ENCODE data around the gene ZNF217.
"Not testable (repeated sequence)": the region's sequence is repeated elsewhere in the genome, so short reads cannot be mapped to it uniquely, and the experiment has no call there.

ZNF217 gene

GRCh38 chr20:53569005-53569404 lies 24.6 kb downstream of the ZNF217 start:
- Histone ChIP-seq H3K27me3 (ENCODE audit: insufficient read depth, poor library complexity, severe bottlenecking) (no peaks in the 10 kb centered on the region), H3K4me3 (replicated peaks; ENCODE audit: insufficient read depth, low read length) (no peak overlapping the region), H3K27ac (replicated peaks) (no peak overlapping the region)
- no peak for DNase-seq (ENCODE audit: low read depth in 1 of 2, low spot score in 1 of 2)
- TF ChIP-seq POLR2AphosphoS5 (IDR thresholded peaks at IDR 0.05; ENCODE audit: low read depth) (no peak), GABPA (IDR thresholded peaks at IDR 0.05; ENCODE audit: low read depth) (no peak), SPI1 (IDR thresholded peaks at IDR 0.05; ENCODE audit: borderline replicate concordance, low read depth) (no peak)
- TF ChIP-seq, protein P1, sequence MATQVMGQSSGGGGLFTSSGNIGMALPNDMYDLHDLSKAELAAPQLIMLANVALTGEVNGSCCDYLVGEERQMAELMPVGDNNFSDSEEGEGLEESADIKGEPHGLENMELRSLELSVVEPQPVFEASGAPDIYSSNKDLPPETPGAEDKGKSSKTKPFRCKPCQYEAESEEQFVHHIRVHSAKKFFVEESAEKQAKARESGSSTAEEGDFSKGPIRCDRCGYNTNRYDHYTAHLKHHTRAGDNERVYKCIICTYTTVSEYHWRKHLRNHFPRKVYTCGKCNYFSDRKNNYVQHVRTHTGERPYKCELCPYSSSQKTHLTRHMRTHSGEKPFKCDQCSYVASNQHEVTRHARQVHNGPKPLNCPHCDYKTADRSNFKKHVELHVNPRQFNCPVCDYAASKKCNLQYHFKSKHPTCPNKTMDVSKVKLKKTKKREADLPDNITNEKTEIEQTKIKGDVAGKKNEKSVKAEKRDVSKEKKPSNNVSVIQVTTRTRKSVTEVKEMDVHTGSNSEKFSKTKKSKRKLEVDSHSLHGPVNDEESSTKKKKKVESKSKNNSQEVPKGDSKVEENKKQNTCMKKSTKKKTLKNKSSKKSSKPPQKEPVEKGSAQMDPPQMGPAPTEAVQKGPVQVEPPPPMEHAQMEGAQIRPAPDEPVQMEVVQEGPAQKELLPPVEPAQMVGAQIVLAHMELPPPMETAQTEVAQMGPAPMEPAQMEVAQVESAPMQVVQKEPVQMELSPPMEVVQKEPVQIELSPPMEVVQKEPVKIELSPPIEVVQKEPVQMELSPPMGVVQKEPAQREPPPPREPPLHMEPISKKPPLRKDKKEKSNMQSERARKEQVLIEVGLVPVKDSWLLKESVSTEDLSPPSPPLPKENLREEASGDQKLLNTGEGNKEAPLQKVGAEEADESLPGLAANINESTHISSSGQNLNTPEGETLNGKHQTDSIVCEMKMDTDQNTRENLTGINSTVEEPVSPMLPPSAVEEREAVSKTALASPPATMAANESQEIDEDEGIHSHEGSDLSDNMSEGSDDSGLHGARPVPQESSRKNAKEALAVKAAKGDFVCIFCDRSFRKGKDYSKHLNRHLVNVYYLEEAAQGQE (IDR thresholded peaks at IDR 0.05; ENCODE audit: insufficient replicate concordance, low read depth) = no peak
- TF ChIP-seq, protein P2, sequence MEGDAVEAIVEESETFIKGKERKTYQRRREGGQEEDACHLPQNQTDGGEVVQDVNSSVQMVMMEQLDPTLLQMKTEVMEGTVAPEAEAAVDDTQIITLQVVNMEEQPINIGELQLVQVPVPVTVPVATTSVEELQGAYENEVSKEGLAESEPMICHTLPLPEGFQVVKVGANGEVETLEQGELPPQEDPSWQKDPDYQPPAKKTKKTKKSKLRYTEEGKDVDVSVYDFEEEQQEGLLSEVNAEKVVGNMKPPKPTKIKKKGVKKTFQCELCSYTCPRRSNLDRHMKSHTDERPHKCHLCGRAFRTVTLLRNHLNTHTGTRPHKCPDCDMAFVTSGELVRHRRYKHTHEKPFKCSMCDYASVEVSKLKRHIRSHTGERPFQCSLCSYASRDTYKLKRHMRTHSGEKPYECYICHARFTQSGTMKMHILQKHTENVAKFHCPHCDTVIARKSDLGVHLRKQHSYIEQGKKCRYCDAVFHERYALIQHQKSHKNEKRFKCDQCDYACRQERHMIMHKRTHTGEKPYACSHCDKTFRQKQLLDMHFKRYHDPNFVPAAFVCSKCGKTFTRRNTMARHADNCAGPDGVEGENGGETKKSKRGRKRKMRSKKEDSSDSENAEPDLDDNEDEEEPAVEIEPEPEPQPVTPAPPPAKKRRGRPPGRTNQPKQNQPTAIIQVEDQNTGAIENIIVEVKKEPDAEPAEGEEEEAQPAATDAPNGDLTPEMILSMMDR (IDR thresholded peaks at IDR 0.05; ENCODE audit: insufficient read depth, low read length) = no peak

DNA sequence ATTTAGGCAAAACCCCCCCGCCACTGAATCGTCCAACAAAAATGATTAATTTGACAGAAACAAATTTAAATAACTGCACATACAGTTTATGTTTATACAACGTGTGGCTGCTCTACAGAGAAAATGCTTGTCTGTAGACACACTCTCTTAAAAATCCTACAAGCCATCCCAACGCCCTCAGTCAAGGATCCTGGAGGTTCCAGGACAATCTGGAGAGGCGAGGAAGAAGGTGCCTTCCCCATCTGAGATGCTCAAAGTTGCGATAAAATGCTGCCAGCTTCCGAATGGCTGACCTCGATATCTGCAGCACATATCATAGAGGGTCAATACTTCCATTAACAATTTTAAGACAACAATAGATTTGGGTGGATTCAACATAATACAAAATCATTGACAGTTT lies 25.3 kb downstream of the ZNF217 start:
- Histone ChIP-seq H3K27ac (replicated peaks) (no peak overlapping the region), H3K27me3 (ENCODE audit: insufficient read depth, poor library complexity, severe bottlenecking) (no peaks in the 10 kb centered on the region), H3K4me3 (replicated peaks; ENCODE audit: insufficient read depth, low read length) (no peak overlapping the region)
- no peak for DNase-seq (ENCODE audit: low read depth in 1 of 2, low spot score in 1 of 2)
- TF ChIP-seq POLR2AphosphoS5 (IDR thresholded peaks at IDR 0.05; ENCODE audit: low read depth) = no peak

DNA sequence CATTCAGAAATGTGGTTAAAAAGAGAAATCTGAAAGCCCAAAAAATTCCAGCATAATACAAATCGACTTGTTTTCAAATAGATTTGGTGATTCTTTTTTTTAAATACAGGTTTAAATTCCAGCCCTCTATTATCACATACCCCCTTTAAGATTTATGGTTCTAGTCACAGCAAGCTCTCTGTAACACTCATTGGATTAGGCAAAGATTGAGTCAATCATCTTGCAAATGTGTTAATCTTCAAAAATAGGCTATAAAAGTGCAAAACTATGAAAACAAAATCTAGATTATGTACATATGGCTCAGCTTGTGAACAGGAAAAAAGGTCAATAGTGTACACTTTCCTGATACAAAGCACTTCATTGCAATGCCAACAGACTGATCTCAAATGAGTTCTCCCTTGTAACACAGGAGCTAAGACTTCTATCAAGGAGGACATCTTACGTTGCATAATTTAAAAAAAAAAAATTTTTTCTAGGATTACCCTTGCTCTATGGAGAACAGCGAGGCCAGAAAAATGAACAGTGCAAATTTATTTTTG lies 26.2 kb downstream of the ZNF217 start:
- no peak for DNase-seq (ENCODE audit: low read depth in 1 of 2, low spot score in 1 of 2)
- TF ChIP-seq, protein P1 (IDR thresholded peaks at IDR 0.05; ENCODE audit: insufficient replicate concordance, low read depth) = no peak
- no peak for TF ChIP-seq POLR2AphosphoS5 (IDR thresholded peaks at IDR 0.05; ENCODE audit: low read depth)
- TF ChIP-seq, protein P2 (IDR thresholded peaks at IDR 0.05; ENCODE audit: insufficient read depth, low read length) = no peak
- TF ChIP-seq SPI1 (IDR thresholded peaks at IDR 0.05; ENCODE audit: borderline replicate concordance, low read depth) = no peak
- TF ChIP-seq GABPA (IDR thresholded peaks at IDR 0.05; ENCODE audit: low read depth) = no peak

DNA sequence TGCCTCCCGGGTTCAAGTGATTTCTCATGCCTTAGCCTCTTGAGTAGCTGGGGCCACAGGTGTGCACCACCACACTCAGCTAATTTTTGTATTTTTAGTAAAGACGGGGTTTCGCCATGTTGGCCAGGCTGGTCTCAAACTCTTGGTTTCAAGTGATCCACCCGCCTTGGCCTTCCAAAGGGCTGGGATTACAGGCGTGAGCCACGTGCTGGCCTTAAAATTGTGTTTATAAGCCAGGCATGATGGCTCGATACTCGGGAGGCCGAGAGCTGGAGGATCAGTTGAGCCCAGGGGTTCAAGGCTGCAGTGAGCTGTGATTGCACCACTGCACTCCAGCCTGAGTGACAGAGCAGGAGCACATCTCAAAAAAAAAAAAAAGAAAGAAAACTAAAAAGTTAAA lies 27.0 kb downstream of the ZNF217 start:
- not testable (repeated sequence) for H3K27me3 ChIP-seq (ENCODE audit: insufficient read depth, poor library complexity, severe bottlenecking); H3K4me3 ChIP-seq (replicated peaks; ENCODE audit: insufficient read depth, low read length); DNase-seq (ENCODE audit: low read depth in 1 of 2, low spot score in 1 of 2); H3K27ac ChIP-seq (replicated peaks)

More for the DNA sequence above, 26.2 kb downstream of the ZNF217 start:
- H3K27ac ChIP-seq (replicated peaks) = no peak overlapping the region; the same call in 1 of the 2 replicates
- H3K27me3 ChIP-seq (ENCODE audit: insufficient read depth, poor library complexity, severe bottlenecking) = no peaks in the 10 kb centered on the region
- H3K4me3 ChIP-seq (replicated peaks; ENCODE audit: insufficient read depth, low read length) = no peak overlapping the region

DNA sequence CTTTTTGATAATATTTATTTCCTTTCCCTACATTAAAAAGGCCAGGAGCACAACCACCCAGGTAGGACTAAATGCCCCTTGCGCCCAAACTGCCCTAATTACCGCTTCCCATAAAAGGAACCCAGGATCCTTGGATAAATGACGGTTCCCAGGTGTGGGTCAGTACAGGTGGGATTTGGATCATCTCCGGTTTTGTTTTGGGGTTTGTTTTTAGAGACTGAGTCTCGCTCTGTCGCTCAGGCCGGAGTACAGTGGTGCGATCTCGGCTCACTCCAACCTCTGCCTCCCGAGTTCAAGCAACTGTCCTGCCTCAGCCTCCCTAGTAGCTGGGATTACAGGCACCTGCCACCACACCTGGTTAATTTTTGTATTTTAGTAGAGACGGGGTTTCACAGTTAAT lies 28.4 kb downstream of the ZNF217 start:
- no peak for DNase-seq (ENCODE audit: low read depth in 1 of 2, low spot score in 1 of 2)
- Histone ChIP-seq H3K27ac (replicated peaks) (no peak overlapping the region), H3K27me3 (ENCODE audit: insufficient read depth, poor library complexity, severe bottlenecking) (no peaks in the 10 kb centered on the region), H3K4me3 (replicated peaks; ENCODE audit: insufficient read depth, low read length) (no peak overlapping the region)
- no peak for TF ChIP-seq POLR2AphosphoS5 (IDR thresholded peaks at IDR 0.05; ENCODE audit: low read depth)
- no peak for TF ChIP-seq GABPA (IDR thresholded peaks at IDR 0.05; ENCODE audit: low read depth)
- TF ChIP-seq, protein P1 (IDR thresholded peaks at IDR 0.05; ENCODE audit: insufficient replicate concordance, low read depth) = no peak
- TF ChIP-seq SPI1 (IDR thresholded peaks at IDR 0.05; ENCODE audit: borderline replicate concordance, low read depth) = no peak
- TF ChIP-seq, protein P2 (IDR thresholded peaks at IDR 0.05; ENCODE audit: insufficient read depth, low read length) = no peak
